GM19328 (cell line): Measurements from ENCODE around the gene SPARCL1.

ENCODE experiments used
- ATAC-seq: cut with Tn5 transposase; IDR thresholded peaks from one replicate; pipeline ENCODE4 v1.9.1; 2021; ENCODE audit warnings: mild to moderate bottlenecking, moderate library complexity; ENCODE audit not compliant: unreplicated experiment

Gene SPARCL1

DNA sequence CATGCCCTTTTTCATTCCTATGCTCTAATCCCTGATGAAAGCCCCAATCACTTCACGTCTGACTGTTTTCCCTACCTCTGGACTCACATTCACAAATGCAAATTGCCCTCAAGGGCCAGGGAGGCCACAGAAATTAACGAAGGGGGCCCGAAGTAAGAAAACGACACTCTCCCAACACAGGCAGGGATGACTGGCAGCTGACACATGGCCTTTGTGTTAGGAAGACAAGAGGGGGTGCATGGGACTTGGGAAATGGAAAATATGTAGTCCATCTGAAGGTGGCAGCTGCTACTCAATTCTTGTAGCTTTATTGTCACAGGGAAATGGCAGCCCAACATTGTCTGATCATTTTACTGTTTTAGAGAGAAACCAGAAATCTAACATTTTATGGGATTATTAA is 12.3 kb upstream of the SPARCL1 start:
- ATAC-seq: no peak

DNA sequence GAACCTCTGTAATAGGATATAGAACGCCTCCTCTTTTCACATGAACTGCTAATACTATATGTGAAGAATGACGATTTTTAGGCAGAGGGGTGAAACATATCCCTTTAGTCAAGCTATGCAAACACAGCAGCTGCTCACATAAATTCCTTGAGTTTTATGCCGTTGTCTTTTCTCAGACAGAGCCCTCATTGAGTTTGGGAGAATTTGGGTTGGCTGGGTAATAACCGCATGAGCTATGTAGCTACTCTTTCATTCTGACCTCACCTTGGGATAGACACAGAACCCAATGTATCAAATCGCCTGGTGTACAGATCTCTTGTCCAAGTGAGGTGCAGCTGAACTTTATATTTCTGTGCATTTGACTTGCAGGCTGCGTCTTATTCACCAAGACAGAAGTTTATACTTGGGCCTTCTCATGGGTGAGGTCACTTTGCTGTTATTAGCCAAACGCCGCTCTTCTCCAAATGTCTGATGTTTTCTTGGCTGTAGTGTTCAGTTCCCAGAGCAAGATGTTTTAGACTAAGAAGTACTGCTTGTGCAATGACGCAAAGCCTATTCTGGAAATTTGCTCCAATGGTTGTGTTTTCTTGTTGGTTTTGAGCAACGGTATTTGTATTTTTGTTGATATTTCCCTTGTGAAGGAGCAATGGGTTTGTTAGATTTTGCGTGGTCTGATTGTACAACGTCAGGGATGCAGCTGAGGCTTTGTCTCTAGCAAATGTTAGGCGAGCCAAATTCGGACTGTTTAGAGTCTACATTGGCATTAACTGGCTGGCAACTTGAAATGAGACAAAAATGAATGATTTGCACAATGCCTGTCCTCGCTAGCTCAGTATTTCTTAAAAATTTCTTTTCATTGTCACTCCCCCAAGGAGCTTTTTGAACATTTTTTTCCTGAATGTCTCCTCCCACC is 11.2 kb upstream of the SPARCL1 start:
- no peak for ATAC-seq

DNA sequence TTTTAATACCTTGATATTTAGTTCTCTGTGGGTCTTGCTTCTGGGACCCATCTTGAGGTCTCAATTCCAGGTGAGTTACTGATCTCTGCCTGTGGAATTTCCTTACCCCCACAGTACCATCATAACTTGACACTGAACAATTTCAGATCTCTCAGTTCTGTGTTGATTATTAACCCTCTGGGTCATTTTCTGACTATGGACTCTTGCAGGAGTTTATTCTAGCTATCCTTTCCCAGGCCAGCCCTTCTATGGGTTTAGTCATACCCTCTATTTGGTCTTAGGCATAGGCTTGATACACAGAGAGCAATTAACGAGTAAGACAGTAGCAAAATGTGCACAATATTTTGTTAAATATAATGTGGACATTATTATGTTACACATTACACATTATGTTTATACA is 3.7 kb upstream of the SPARCL1 start:
- no peak for ATAC-seq

DNA sequence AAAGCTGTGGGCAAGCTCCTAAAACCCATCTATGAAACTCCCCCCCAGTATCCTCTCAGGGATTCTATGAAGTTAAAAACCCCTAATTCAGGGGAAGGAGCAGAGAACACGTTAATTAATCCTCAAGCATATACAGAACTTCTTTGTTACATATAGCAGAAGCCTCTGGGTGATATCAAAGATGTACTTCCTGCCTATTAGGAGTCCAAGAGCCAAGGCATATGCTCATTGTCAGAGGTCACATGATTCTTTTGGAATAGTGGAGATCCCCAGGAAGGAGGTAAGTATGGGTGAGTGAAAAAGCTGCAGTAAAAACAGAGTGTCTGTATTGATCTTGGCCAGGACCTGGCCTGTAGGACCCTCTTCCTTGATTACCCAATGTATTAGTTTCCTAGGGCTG is 2.9 kb upstream of the SPARCL1 start:
- no peak for ATAC-seq

DNA sequence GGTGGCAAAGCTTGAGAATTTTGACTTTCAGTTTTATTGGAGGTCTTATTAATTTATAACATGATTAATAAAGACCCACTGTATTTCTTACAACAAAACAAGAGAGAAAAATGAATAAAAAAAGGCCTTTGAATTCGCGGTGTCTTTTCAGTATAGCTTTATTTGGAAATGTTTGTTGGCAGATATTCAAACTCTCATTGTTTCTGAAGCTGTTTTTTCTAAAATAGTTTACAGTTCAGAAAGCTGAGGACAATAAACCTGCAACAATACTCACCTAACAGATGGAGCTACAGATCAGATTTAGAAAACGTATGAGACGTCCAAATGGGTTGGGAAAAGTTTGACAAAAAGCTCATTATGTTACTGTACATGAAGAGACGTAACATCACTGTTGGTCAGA is 2.4 kb upstream of the SPARCL1 start:
- ATAC-seq: no peak

DNA sequence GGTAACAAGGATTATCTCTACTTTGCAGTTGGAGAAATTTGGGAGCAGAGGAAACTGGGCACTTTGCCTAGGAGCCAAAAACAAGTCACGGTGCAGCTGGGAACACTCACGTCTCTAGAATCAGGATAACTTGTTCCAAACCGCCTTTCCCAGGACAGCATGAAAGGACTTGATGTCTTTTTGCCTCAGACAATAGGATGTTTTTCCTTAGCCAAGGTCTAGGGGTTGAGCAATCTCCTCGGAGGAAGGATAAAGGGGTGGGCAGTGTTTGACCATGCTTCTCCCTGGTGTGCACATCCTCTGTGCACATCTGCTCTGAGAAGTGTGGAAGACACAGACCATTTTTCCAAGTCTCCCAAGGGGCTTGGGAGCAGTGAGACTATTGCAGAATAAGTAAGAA is 1.7 kb upstream of the SPARCL1 start:
- ATAC-seq: no peak

DNA sequence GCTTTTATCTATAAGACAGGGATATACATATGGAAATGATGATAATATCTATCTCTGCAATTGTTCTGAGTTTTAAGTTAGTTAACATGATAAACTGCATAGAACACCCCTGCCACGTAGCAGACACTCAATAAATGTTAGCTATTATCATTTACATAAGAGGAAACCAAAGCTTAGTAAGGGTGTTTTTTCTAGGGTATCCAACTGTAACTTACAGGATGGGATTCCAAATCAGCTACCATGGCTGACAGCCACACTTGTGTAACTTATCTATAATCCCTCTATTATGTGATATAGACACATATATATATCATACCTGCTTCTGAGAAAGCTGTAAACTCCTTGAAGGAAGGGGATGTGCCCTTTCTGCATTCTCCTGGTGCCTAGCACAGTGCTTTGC is 1.1 kb upstream of the SPARCL1 start:
- ATAC-seq: no peak

DNA sequence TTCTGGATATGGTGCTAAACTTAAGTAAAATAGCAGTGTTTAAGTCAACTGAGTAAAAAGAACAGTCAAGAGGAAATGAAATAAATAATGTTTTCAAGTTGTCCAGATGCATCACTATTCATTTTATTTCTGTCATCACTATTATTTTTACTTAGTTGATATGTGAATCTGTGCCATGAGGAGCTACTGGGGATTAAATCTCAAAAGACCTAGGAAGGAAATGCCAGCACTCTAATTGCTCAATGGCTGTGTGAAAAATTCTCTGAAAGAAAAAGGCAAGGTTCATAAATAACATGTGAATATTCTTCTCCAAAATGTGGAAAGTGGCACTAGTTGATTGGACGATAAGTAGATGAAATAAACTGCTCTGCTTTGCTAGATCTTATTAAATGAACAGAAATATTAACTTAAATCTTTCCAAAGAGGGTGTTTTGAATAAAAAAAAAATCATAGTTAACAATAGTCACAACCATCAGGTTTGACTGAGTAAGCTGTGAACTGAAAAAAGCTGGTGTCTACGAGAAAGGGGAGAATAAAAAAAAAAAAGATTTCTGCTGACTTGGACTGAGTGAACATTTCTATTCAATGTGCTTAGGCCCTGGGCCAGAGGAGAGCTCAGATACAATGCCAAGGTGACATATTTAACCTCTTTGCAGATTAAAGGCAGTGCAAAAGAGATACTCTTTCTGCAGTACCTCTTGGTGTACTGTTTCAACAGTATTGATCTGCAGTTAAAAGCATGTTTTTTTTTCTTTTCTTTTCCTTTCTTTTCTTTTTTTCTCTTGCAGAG is 1.6 kb downstream of the SPARCL1 start:
- no peak for ATAC-seq

DNA sequence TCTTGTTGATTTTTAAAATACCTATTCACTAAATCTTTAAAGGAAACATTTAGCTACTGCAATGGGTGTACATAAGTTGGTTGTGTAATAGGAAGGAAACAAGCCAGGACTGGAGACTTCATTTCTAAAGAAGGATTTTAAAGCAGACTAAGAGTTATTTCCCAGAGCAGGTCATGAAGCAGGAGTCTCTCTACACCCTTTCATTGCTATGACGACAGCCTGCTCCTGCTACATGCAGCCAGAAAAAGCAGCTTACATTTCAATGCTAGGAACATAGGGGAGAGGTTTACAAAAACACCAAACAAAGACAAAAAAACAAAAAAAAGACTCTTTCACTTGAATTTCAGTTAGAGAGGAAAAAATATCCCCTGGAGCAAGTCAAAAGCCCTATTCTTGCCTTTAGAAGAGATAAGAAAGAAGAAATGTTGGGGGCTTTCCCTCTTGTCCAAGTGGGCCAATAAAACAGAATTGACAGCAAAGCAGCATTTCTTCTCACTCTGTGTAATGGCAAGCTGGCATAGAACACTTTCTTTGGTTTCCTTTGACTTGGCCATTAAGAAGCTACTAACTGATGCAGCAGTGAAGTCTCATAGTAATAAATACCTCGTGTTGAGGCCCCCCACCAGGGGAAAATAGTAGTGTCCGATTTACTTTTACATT is 3.4 kb downstream of the SPARCL1 start:
- no peak for ATAC-seq

DNA sequence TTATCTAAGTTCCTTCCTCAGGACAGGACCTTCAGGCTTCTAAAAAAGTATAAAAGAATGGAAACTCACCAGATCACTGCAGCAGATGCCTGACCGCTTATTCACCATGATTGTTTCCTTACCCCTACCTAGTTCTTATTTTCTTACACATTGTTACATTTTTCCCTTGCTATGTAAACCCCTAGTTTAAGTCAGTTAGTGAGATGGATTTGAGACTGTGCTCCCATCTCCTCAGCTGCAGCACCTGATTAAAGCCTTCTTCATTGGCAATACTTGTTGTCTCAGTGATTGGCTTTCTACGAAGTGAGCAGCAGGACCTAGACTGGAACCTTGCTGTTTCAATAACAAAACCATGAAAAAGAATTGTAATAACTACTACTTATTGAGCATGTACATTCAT is 4.7 kb downstream of the SPARCL1 start:
- ATAC-seq: no peak

DNA sequence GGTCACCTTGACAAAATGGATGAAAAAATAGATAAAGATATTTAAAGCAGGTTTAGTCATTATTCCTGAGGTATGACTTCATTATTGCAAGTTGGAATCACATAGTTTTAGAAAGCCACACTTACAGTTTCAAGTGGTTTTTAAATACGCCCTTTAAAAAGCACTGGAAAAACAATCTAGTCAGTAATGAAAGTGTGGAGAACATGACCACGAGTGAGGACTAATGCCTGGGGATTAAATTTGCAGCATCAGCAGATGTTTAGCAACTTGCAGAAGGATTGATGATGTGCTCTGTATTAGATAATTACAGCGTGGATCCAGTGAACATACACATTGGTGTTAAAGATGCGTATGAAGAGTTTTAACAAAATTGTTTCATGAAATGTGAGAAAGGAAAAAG is 5.9 kb downstream of the SPARCL1 start:
- no peak for ATAC-seq

DNA sequence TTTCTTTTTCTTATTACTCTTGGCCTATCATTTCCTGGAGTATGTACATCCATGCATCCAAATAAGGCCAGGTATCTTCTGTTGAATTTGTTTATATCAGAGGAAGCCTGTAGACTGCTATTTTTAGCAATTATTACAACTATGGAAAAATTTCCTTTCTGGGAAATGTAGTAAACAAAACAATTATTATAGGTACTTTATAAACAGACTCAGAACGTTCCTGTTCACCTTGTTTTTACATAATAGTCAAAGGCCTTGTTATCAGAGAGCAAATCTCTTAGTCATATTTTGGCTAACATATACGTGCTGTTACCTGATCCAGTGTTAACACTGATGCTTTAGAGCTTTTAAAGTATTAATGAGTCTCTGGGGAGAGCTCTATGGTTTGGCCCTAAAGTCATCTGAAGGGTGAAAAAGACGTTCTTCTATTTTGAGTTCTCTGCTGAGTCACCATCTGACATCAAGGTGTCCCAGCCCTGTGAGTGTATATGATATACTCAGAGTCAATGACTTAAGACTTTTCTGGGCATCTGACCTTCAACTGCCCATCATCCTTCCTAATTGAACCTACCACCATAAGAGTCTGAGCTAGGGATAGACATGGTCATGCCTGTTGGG is 7.3 kb downstream of the SPARCL1 start:
- no peak for ATAC-seq

DNA sequence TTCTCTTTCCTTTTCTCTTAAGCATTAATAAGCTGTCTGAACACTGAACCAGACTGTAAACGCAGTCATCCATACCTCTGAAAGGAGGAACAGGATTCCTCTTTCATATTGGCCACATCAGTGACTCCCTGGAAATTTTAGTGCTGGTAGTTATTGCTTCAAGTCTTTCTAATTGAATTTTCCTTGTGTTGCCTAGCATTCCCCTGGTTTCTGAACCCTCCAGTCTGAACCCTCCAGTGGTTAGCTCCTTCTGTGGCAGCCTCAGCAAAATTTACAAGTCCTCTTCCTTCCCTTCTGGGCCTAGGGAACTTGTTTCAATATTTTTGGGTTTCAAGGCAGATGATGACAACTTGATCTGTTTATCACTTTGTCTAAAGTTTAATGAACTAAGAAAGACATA is 7.9 kb downstream of the SPARCL1 start:
- ATAC-seq: no peak

DNA sequence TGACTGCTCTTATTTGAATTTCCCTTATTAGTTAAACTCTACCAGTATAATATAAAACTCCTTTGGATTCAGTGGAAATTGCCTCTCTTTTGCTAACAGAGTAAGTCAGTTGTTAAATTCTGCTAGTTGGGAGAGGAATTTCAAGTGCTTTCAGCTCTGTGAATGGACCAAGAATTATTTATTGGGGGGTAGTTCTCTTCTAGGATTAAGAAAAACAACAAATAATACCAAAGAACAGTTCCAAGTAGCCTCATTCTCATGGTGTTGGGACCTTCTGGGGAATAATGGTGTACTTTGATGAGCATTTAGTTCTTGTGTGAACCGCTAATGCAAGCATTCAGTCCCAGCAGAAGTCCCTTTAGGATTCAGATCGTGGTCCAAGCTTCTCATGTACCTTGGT is 11.6 kb downstream of the SPARCL1 start:
- ATAC-seq: no peak

DNA sequence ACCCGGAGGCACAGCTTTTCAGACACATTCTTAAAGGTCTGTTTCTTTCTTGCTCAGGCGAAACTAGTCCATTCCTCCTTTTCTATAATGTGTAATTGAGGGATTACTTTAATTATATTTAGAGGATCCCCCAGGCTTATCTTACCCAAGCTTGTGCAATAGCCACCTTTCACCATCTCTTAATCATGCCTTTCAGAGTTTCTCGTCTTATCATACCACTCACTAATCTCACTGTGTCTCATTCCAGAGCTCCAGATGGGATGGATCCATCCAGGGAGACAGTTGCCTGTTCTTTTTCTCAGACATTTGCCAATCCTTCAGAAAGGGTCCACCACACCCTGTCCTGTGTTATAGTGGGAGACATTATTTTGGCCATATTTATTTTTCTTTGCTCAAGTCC is 12.5 kb downstream of the SPARCL1 start:
- no peak for ATAC-seq

DNA sequence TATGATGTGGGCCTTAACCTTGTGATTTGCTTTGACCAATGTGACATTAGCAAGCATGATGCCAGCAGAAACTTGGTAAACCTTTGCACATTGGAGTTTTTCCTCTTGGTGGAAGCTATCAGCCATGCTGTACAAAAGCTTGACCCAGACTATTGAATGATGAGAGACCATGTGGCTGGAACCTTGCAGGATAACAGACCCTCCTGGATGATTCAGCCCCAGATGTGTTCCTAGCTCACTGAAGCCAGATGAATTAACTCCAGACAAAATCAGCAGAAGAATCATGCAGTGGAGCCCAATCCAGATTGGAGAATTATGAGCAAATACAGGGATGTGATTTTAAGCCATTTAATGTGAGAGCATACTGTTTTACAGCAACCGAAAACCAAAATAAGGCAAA is 16.8 kb downstream of the SPARCL1 start:
- ATAC-seq: no peak

DNA sequence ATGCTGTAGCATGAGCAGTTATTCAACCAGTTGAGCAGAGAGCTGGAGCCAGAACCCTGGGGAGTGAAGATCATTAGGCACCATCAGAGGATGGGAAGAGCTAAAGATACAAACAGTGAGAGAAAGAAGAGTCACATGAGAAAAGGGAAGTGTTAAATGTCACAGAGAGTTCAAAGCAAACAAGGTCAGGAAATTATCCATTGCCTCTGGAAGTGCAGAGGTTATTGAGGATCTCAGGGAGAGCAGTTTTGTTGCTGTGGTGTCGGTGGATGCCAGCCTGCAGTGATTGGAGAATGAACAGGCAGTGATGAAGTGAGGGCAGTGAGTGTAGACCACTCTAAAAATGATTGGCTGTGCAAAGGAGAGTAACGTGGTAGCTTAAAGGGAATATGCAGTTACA is 17.7 kb downstream of the SPARCL1 start:
- no peak for ATAC-seq

DNA sequence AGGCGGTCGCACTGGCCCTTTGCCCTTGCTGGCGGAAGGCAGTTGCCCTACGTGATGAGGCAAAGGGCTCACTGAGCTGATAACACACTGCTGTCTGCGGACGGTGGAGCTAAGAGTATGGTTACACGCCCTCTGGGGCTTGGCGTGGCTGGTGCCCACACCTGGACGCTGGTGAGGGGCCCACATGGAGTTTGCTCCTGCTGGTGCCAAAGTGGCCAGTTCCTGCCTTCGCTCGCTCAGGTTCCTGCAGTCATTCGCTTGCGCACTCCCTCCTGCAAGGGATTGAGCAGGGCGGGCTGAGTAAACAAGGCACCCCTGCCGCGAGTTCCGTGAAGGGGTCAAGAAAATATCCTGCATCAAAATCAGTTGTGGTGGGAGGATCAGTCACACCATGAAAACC is 18.4 kb downstream of the SPARCL1 start:
- no peak for ATAC-seq

DNA sequence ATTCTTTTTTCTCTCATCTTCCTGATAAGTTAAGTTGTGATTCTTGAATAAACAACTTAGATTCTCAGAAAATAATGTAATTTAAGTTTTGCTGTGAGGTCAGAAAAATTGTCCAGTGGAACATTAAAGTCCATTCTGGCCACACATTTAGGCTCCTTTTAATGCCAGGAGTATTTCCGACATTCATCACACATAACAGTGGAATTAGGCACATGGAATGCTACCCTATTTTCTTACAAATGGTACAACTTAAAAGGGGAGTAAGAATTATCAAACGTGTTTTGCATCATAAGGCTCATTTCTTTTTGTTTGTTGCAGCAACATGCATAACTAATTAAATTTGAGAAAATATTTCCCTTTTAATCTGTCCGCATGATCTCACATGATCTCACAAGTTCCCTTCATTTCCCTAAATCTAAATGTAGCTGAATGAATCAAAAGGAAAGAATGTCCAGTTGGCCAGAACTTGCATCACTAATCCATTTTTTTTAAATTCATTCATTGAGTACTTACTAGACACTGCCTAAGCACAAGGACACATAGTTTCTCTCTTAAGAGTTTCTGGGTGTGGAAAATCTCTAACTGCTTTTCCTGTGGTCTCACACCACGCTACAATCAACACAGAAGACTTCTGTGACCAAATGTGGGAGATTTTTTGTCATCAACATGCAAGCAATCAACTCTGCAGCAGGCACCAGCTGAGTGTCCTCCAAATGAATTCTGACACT is 22.0 kb downstream of the SPARCL1 start:
- ATAC-seq: no peak

DNA sequence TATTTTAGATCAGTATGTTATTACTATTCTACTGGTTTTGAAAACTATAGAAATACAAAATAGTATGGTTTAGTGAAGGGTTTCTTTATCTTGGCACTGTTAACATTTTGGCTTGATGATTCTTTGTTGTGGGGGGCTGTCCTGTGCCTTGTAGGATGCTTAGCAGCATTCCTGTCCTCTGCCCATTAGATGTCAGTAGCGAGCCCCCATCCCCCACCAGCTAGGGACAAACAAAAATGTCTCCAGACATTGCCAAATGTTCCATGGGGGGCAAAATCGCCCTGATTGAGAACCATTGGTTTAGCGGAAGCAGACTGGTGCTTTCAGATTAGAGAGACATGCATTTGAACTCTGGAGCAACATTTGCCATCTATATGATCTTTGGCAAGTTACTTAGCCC is 23.3 kb downstream of the SPARCL1 start:
- ATAC-seq: no peak
